GM12878 (cell line): ENCODE measurements around the gene HMMR. TPM values are rescaled to one million over a fixed set of nuclear protein-coding genes. Genes with fewer than 3 reads are reported as not detected.
A peak's percentile ranks its signal among the peaks of the same experiment; 100 is the strongest.

Source experiments
- ATAC-seq: fragments of 200-7000 bp; cut with Tn5 transposase; 3 replicates; pipeline ENCODE4 v1.9.1; 2020; ENCODE audit warnings: mild to moderate bottlenecking, moderate library complexity
- BruUV-seq: library from RNA; stranded (reverse); fragments of 400-500 nt; replicated peaks from 2 replicates; lab custom pipeline; 2021; lab: Mats Ljungman, UMichigan
- CTCF ChIA-PET: fragments of 300-600 bp; sonication (Branson Sonifier 250); formaldehyde crosslinking; extraction: SDS; loops from one replicate; lab custom pipeline; 2021; ENCODE audit warnings: inconsistent platforms; lab: Yijun Ruan, JAX
- POLR2A ChIA-PET: fragments of 350-600 bp; formaldehyde crosslinking; extraction: SDS; loops from one replicate; lab custom pipeline; 2021; ENCODE audit warnings: inconsistent platforms; lab: Charles Lee
- RAD21 ChIA-PET: fragments of 300-600 bp; sonication (Branson Sonifier 250); formaldehyde crosslinking; loops from one replicate; lab custom pipeline; 2023; ENCODE audit warnings: antibody characterized with exemption; ENCODE audit not compliant: unreplicated experiment; lab: Charles Lee
- SMC1A ChIA-PET: fragments of 300-600 bp; sonication (Branson Sonifier 250); formaldehyde crosslinking; loops from one replicate; lab custom pipeline; 2023; ENCODE audit not compliant: unreplicated experiment, uncharacterized antibody; lab: Charles Lee
- DNase-seq: peaks from one replicate; pipeline ENCODE4 v3.0.0-alpha.2; 2011; ENCODE audit warnings: low read depth, low spot score
- FAIRE-seq: peaks from 3 replicates; lab custom pipeline; 2011; peaks lifted over from hg19 to GRCh38; lab: Jason Lieb, UNC
- H2AFZ ChIP-seq: 2 replicates; pipeline ENCODE4 v1.6.0; 2011; ENCODE audit warnings: low read depth, low read length, control low read depth; ENCODE audit not compliant: control insufficient read depth
- H3K27ac ChIP-seq: 2 replicates; pipeline ENCODE4 v1.5.1; 2011; ENCODE audit warnings: control low read depth; ENCODE audit not compliant: control insufficient read depth, insufficient read depth
- H3K27me3 ChIP-seq, 2 experiments: replicated peaks in 1 of 2; 2 replicates each; pipeline versions ENCODE4 v1.6.0 to v1.6.1; 2011; ENCODE audit warnings: low read length in 1 of 2; ENCODE audit not compliant: control insufficient read depth in 2 of 2, insufficient read depth in 2 of 2
- H3K36me3 ChIP-seq, 2 experiments: 2 replicates each; pipeline ENCODE4 v1.5.1; 2011; ENCODE audit warnings: low read length in 1 of 2; ENCODE audit not compliant: control insufficient read depth in 2 of 2, insufficient read depth in 2 of 2
- H3K4me1 ChIP-seq: 2 replicates; pipeline ENCODE4 v1.6.1; 2011; ENCODE audit warnings: mild to moderate bottlenecking, low read length, moderate library complexity, mixed read lengths; ENCODE audit not compliant: control insufficient read depth, insufficient read depth
- H3K4me2 ChIP-seq: 2 replicates; pipeline ENCODE4 v1.6.0; 2011; ENCODE audit warnings: control low read depth; ENCODE audit not compliant: control insufficient read depth, insufficient read depth
- H3K4me3 ChIP-seq: fragments of 200-600 bp; sonication (generic); 2 replicates; pipeline ENCODE4 v1.5.1; 2016
- H3K79me2 ChIP-seq: 2 replicates; pipeline ENCODE4 v1.6.0; 2011; ENCODE audit warnings: low read length; ENCODE audit not compliant: control insufficient read depth, insufficient read depth
- H3K9ac ChIP-seq: 2 replicates; pipeline ENCODE4 v1.8.0; 2011; ENCODE audit warnings: low read length, control low read depth, mixed read lengths; ENCODE audit not compliant: control insufficient read depth, insufficient read depth
- H3K9me3 ChIP-seq: replicated peaks from 3 replicates; pipeline ENCODE4 v1.5.1; 2011; ENCODE audit warnings: mild to moderate bottlenecking, low read length; ENCODE audit not compliant: control insufficient read depth, insufficient read depth
- H4K20me1 ChIP-seq: 2 replicates; pipeline ENCODE4 v1.6.0; 2011; ENCODE audit not compliant: control insufficient read depth, insufficient read depth
- EED ChIP-seq: sonication (generic); IDR thresholded peaks from 2 replicates; pipeline ENCODE4 v1.6.1; 2016; ENCODE audit warnings: antibody characterized with exemption, low read depth
- EGR1 ChIP-seq, 2 experiments: IDR thresholded peaks; 1 replicate in 1 of 2; 2 replicates in 1 of 2; pipeline ENCODE4 v1.6.1; 2011 to 2012; ENCODE audit warnings: low read depth in 2 of 2, low read length in 2 of 2, borderline replicate concordance in 1 of 2, mild to moderate bottlenecking in 1 of 2, moderate library complexity in 1 of 2
- FOS ChIP-seq: IDR thresholded peaks from 3 replicates; pipeline ENCODE4 v1.6.1; 2011; ENCODE audit warnings: borderline replicate concordance; ENCODE audit not compliant: insufficient read length; ENCODE audit errors: extremely low read depth
- NR2C1 ChIP-seq: fragments of 450-650 bp; IDR thresholded peaks from 2 replicates; pipeline ENCODE4 v1.6.1; 2017; ENCODE audit warnings: antibody characterized with exemption, mild to moderate bottlenecking, moderate library complexity
- SMAD1 ChIP-seq: fragments of 450-650 bp; IDR thresholded peaks from 2 replicates; pipeline ENCODE4 v1.6.1; 2018; ENCODE audit warnings: mild to moderate bottlenecking, low read depth; ENCODE audit not compliant: partially characterized antibody
- STAT1 ChIP-seq: fragments of 450-650 bp; conservative IDR thresholded peaks from 2 replicates; pipeline ENCODE4 v1.6.1; 2014; ENCODE audit warnings: antibody characterized with exemption, mild to moderate bottlenecking
- WGBS: methylation state at CpG from one replicate; pipeline ENCODE4 v1.1.6; 2016; ENCODE audit warnings: low lambda C conversion rate; ENCODE audit not compliant: insufficient replicate concordance, insufficient coverage; ENCODE audit errors: missing lambda C conversion rate; 5-methylcytosine and 5-hydroxymethylcytosine counted together
- in situ Hi-C: fragments of 300-500 bp; cut with MboI; formaldehyde crosslinking; loops from 9 replicates; pipeline ENCODE4 v1.14.3; 2018; ENCODE audit warnings: mixed read lengths
- intact Hi-C: fragments of 100-400 bp; cut with micrococcal nuclease; formaldehyde crosslinking; loops from one replicate; pipeline ENCODE4 v1.14.2; 2022; ENCODE audit not compliant: unreplicated experiment
- polyA plus RNA-seq, 11 experiments: library from polyadenylated mRNA; depleted of rRNA in 4 of 11; unstranded in 6 of 11; stranded (reverse) in 5 of 11; fragments of >200 nt; fragmentation: Nextera tagmentation in 4 of 11; fragmentation: Illumina TruSeq in 1 of 11; extraction: Ambion mirVana in 4 of 11; extraction: Trizol in 1 of 11; gene quantifications; 1 replicate in 1 of 11; 2 replicates in 10 of 11; pipeline versions ENCODE4 v1.2.1 to v1.2.3, GENCODE V29; 2011 to 2016; ENCODE audit warnings: inconsistent platforms in 2 of 11, missing spikeins in 2 of 11, low read depth in 1 of 11
- total RNA-seq, 4 experiments: library from RNA; depleted of rRNA in 3 of 4; stranded (reverse); fragments of >200 nt in 3 of 4; fragmentation: Illumina TruSeq in 1 of 4; extraction: Trizol in 1 of 4; gene quantifications; 2 replicates each; pipeline versions ENCODE4 v1.2.1 to v1.2.3, GENCODE V29; 2013 to 2021
- TF ChIP-seq, protein P1 (sequence below): IDR thresholded peaks from 2 replicates; pipeline ENCODE4 v1.6.1; 2012; ENCODE audit warnings: low read length, inconsistent platforms
- TF ChIP-seq, protein P2 (sequence below): fragments of 450-650 bp; IDR thresholded peaks from 2 replicates; pipeline ENCODE4 v1.6.1; 2017; ENCODE audit warnings: mild to moderate bottlenecking, low read depth, inconsistent platforms; ENCODE audit not compliant: poor library complexity, severe bottlenecking
- TF ChIP-seq, protein P3 (sequence below): fragments of 450-650 bp; IDR thresholded peaks from 2 replicates; pipeline ENCODE4 v1.6.1; 2017; ENCODE audit warnings: mild to moderate bottlenecking, moderate library complexity

HMMR gene
- total and polyA plus RNA-seq, 10 of the 15 experiments (the other 5 are each of a cell fraction or from before 2014, with no cell fraction given), result 44.1 to 122 (median 64.2) TPM

DNA sequence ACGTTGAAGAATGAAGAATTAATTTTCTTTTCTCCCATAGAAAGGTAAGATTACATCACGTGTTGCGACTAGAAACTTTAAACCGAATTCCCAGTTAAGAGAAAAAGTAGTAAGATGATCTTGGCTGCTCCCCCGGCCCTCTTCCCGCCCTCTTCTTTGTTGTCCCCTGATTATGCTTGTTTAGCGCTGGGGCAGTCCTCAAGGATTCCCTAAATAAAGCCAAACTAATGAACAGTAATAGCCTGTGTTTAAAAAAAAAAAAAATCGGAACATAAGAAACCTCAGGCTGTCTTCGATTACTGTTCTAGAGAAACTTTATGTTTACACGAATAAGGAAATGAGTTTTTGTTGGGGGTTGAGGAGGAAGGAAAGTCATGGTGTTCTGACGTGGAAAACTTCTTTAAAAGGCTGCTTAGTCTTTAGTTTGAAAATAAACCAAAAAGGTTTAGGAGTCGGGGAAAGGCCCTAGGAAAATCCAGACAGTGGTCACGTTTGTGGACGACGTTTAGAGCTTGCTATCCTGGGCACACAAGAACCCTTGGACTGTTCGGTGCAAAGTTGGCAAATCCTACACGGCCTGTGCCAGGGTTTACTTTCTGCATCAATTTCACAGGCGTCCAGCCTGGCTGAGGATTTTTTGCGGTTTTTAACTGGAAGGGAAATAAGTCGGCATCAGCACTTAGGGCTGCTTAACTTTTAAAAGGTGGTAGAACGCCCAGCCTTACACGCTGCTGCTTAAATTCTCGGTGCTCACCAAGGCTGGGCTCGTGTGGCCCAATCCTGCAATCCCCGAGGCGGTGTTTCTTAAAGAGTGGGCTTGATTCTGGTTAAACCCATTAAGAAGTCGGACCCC lies 43.9 kb downstream of the HMMR start (continued):
- TF ChIP-seq EED, result 0 out of 2 replicates have a peak, but pooled peaks have one; percentile 23
- TF ChIP-seq, protein P1, sequence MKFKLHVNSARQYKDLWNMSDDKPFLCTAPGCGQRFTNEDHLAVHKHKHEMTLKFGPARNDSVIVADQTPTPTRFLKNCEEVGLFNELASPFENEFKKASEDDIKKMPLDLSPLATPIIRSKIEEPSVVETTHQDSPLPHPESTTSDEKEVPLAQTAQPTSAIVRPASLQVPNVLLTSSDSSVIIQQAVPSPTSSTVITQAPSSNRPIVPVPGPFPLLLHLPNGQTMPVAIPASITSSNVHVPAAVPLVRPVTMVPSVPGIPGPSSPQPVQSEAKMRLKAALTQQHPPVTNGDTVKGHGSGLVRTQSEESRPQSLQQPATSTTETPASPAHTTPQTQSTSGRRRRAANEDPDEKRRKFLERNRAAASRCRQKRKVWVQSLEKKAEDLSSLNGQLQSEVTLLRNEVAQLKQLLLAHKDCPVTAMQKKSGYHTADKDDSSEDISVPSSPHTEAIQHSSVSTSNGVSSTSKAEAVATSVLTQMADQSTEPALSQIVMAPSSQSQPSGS, result no peak

DNA sequence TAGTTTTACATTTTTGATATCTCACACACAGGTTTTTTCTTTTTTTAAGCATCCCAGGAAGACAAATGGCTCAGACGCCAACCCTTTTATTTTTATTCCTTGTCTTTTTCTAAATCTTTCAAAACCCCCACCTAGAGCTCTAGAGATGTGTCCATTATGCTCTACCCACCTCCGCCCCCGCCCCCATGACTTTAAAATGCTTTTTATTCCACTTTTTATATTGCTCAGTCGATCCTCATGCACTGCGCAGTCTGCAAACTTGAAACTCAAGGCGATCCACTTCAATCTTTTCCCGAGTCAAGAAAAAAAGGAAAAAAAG lies 44.6 kb downstream of the HMMR start:
- FAIRE-seq (no peak), ATAC-seq (peak; percentile 9), DNase-seq (no peak)
- Histone ChIP-seq H3K36me3 (no peaks in the 10 kb centered on the region), H3K27ac (peak overlapping the region; percentile 43), H3K4me2 (peak overlapping the region; percentile 93), H3K79me2 (peaks cover 54% of the 10 kb centered on the region), H3K9ac (peak overlapping the region; percentile 93), H3K27me3 (no peaks in the 10 kb centered on the region), H3K4me3 (peak overlapping the region; percentile 84), H3K4me1 (peaks cover 3% of the 10 kb centered on the region; the same call in 1 of the 2 replicates), H3K9me3 (no peaks in the 10 kb centered on the region), H2AFZ (peak overlapping the region; percentile 22), H4K20me1 (no peaks in the 10 kb centered on the region)
- ChIA-PET POLR2A (interaction anchor here (0.6 to 4.6 kb wide), 8 partner anchors 32 to 68 kb away, joined by 3 to 61 read pairs (median 4); partner anchors contain the start of genes CCNG1, HMMR and NUDCD2), CTCF (interaction anchor here (0.7 to 1.1 kb wide), 6 partner anchors 21 to 1177 kb away, joined by 3 to 9 read pairs (median 4); no protein-coding TSS in a partner anchor), RAD21 (interaction anchor here (1.0 to 2.1 kb wide), 3 partner anchors 41 to 67 kb away, joined by 4 to 22 read pairs (median 8); partner anchors contain the start of genes CCNG1, HMMR and NUDCD2), SMC1A (interaction anchor here (1.1 to 3.7 kb wide), 6 partner anchors 21 to 67 kb away, joined by 3 to 14 read pairs (median 4); partner anchors contain the start of gene HMMR)
- WGBS, result 0% methylated on average over 7 of the region's 7 CpGs
- intact Hi-C loops (loop anchor here (1.0 to 5.0 kb wide), 3 partner anchors 45 to 408 kb away; partner anchors contain the start of genes CCNG1, HMMR and NUDCD2), in situ Hi-C loops (no loop called here)
- BruUV-seq, result TSS peak; percentile 98
- TF ChIP-seq, protein P2, sequence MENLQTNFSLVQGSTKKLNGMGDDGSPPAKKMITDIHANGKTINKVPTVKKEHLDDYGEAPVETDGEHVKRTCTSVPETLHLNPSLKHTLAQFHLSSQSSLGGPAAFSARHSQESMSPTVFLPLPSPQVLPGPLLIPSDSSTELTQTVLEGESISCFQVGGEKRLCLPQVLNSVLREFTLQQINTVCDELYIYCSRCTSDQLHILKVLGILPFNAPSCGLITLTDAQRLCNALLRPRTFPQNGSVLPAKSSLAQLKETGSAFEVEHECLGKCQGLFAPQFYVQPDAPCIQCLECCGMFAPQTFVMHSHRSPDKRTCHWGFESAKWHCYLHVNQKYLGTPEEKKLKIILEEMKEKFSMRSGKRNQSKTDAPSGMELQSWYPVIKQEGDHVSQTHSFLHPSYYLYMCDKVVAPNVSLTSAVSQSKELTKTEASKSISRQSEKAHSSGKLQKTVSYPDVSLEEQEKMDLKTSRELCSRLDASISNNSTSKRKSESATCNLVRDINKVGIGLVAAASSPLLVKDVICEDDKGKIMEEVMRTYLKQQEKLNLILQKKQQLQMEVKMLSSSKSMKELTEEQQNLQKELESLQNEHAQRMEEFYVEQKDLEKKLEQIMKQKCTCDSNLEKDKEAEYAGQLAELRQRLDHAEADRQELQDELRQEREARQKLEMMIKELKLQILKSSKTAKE, result peak; percentile 31
- TF ChIP-seq NR2C1, result no peak
- TF ChIP-seq FOS, result no peak
- peak in 1 of 2 experiments; percentile 47; a peak in 1 of 3 replicates for TF ChIP-seq EGR1 (IDR thresholded peaks at IDR 0.05; ENCODE audit: borderline replicate concordance in 1 of 2, low read depth in 2 of 2, low read length in 2 of 2)
- TF ChIP-seq STAT1, result no peak
- TF ChIP-seq, protein P3, sequence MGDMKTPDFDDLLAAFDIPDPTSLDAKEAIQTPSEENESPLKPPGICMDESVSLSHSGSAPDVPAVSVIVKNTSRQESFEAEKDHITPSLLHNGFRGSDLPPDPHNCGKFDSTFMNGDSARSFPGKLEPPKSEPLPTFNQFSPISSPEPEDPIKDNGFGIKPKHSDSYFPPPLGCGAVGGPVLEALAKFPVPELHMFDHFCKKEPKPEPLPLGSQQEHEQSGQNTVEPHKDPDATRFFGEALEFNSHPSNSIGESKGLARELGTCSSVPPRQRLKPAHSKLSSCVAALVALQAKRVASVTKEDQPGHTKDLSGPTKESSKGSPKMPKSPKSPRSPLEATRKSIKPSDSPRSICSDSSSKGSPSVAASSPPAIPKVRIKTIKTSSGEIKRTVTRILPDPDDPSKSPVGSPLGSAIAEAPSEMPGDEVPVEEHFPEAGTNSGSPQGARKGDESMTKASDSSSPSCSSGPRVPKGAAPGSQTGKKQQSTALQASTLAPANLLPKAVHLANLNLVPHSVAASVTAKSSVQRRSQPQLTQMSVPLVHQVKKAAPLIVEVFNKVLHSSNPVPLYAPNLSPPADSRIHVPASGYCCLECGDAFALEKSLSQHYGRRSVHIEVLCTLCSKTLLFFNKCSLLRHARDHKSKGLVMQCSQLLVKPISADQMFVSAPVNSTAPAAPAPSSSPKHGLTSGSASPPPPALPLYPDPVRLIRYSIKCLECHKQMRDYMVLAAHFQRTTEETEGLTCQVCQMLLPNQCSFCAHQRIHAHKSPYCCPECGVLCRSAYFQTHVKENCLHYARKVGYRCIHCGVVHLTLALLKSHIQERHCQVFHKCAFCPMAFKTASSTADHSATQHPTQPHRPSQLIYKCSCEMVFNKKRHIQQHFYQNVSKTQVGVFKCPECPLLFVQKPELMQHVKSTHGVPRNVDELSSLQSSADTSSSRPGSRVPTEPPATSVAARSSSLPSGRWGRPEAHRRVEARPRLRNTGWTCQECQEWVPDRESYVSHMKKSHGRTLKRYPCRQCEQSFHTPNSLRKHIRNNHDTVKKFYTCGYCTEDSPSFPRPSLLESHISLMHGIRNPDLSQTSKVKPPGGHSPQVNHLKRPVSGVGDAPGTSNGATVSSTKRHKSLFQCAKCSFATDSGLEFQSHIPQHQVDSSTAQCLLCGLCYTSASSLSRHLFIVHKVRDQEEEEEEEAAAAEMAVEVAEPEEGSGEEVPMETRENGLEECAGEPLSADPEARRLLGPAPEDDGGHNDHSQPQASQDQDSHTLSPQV, result no peak
- peak; percentile 15 for TF ChIP-seq SMAD1
